ENCODE measurements around the gene RAD51B. TPM values are rescaled to one million over a fixed set of nuclear protein-coding genes. Genes with fewer than 3 reads are reported as not detected.

RAD51B gene
- total RNA-seq, 2 donors from 2014 or later, result 22.8 to 33.8 TPM

- DNase-seq, result no peak
- Histone ChIP-seq H3K27ac (ENCODE audit: low read depth, low read length) (no peak overlapping the region), H3K9me3 (ENCODE audit: control insufficient read depth, low read length) (no peaks in the 10 kb centered on the region), H3K9ac (ENCODE audit: extremely low read depth, low read length, poor library complexity, severe bottlenecking) (no peak overlapping the region), H3K27me3 (ENCODE audit: control insufficient read depth, insufficient read depth, low read length, poor library complexity, severe bottlenecking) (no peaks in the 10 kb centered on the region), H3K4me1 (ENCODE audit: control insufficient read depth, insufficient read depth, low read length) (no peaks in the 10 kb centered on the region), H3K36me3 (ENCODE audit: control insufficient read depth, insufficient read depth, low read length) (no peaks in the 10 kb centered on the region), H3K4me3 (ENCODE audit: low read length) (no peak overlapping the region)
- Mint-ChIP-seq H3K4me3 (no peak overlapping the region), H3K36me3 (ENCODE audit: low read depth) (no peaks in the 10 kb centered on the region), H3K9me3 (no peaks in the 10 kb centered on the region), H3K27me3 (ENCODE audit: insufficient read depth) (no peaks in the 10 kb centered on the region), H3K4me1 (peaks cover 17% of the 10 kb centered on the region), H3K27ac (no peak overlapping the region)
- WGBS, 2 experiments (ENCODE audit: insufficient coverage in 1 of 2, insufficient read length in 1 of 2), result 89 to 92% methylated on average over 9 to 10 of the region's 10 CpGs
- TF ChIP-seq CTCF (conservative IDR thresholded peaks at IDR 0.05), result no peak
Observed at GRCh38 chr14:68748260-68748659, 928.7 kb downstream of the RAD51B start.

GRCh38 chr14:68748691-68749090, 929.1 kb downstream of the RAD51B start:
- H3K27ac ChIP-seq (ENCODE audit: low read depth, low read length), result no peak overlapping the region
- Mint-ChIP-seq H3K4me1 (peaks cover 17% of the 10 kb centered on the region), H3K36me3 (ENCODE audit: low read depth) (no peaks in the 10 kb centered on the region), H3K27me3 (ENCODE audit: insufficient read depth) (no peaks in the 10 kb centered on the region), H3K4me3 (no peak overlapping the region), H3K27ac (no peak overlapping the region), H3K9me3 (no peaks in the 10 kb centered on the region)
- no peaks in the 10 kb centered on the region for H3K4me1 ChIP-seq (ENCODE audit: control insufficient read depth, insufficient read depth, low read length)
- H3K9ac ChIP-seq (ENCODE audit: extremely low read depth, low read length, poor library complexity, severe bottlenecking), result no peak overlapping the region
- no peak overlapping the region for H3K4me3 ChIP-seq (ENCODE audit: low read length)
- DNase-seq, result no peak
- no peaks in the 10 kb centered on the region for H3K9me3 ChIP-seq (ENCODE audit: control insufficient read depth, low read length)
- H3K36me3 ChIP-seq (ENCODE audit: control insufficient read depth, insufficient read depth, low read length), result no peaks in the 10 kb centered on the region
- H3K27me3 ChIP-seq (ENCODE audit: control insufficient read depth, insufficient read depth, low read length, poor library complexity, severe bottlenecking), result no peaks in the 10 kb centered on the region
- 87 to 93% methylated on average over 5 of the region's 5 CpGs for WGBS, 2 experiments (ENCODE audit: insufficient coverage in 1 of 2, insufficient read length in 1 of 2)
- no peak for TF ChIP-seq CTCF (conservative IDR thresholded peaks at IDR 0.05)

- H3K27ac ChIP-seq (ENCODE audit: low read depth, low read length), result peak overlapping the region; percentile 30
- no peak overlapping the region for H3K9ac ChIP-seq (ENCODE audit: extremely low read depth, low read length, poor library complexity, severe bottlenecking)
- no peaks in the 10 kb centered on the region for H3K9me3 Mint-ChIP-seq
- H3K36me3 ChIP-seq (ENCODE audit: control insufficient read depth, insufficient read depth, low read length), result no peaks in the 10 kb centered on the region
- no peaks in the 10 kb centered on the region for H3K27me3 Mint-ChIP-seq (ENCODE audit: insufficient read depth)
- no peak for TF ChIP-seq CTCF (conservative IDR thresholded peaks at IDR 0.05)
- WGBS, 2 experiments (ENCODE audit: insufficient coverage in 1 of 2, insufficient read length in 1 of 2), result 92% methylated on average over 11 of the region's 11 CpGs; no CpG with 5 or more reads in 1 of the 2 experiments
- H3K4me3 Mint-ChIP-seq, result no peak overlapping the region
- H3K36me3 Mint-ChIP-seq (ENCODE audit: low read depth), result no peaks in the 10 kb centered on the region
- no peaks in the 10 kb centered on the region for H3K9me3 ChIP-seq (ENCODE audit: control insufficient read depth, low read length)
- no peaks in the 10 kb centered on the region for H3K4me1 ChIP-seq (ENCODE audit: control insufficient read depth, insufficient read depth, low read length)
- DNase-seq, result no peak
- H3K27me3 ChIP-seq (ENCODE audit: control insufficient read depth, insufficient read depth, low read length, poor library complexity, severe bottlenecking), result no peaks in the 10 kb centered on the region
- no peak overlapping the region for H3K4me3 ChIP-seq (ENCODE audit: low read length)
- peaks cover 17% of the 10 kb centered on the region for H3K4me1 Mint-ChIP-seq
- H3K27ac Mint-ChIP-seq, result no peak overlapping the region
Observed at GRCh38 chr14:68749487-68750475, 930.2 kb downstream of the RAD51B start.

Measured in endodermal cell (in vitro differentiated cells).